ENCODE data around the gene ANKS1A.

DNA sequence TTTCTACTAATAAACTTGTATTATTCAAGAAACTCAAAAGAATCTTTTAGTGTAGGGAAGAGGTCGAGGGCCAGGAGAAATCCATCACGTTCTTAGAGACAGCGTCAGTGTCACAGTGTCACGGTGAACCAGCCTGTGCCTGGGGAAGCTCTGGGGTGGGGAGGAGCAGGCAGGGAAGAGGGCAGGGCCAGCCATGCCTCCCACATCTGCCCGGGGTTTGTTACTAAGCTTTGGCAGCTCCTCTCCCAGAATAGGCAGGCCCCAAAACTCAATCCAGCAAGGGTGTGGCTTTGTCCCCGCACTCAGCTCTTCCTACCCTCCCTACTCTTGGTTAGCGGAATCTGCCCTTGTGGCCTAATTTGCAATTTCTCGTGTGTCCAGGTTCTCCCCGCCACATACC is 179.2 kb downstream of the ANKS1A start:
- TF ChIP-seq, protein P1, sequence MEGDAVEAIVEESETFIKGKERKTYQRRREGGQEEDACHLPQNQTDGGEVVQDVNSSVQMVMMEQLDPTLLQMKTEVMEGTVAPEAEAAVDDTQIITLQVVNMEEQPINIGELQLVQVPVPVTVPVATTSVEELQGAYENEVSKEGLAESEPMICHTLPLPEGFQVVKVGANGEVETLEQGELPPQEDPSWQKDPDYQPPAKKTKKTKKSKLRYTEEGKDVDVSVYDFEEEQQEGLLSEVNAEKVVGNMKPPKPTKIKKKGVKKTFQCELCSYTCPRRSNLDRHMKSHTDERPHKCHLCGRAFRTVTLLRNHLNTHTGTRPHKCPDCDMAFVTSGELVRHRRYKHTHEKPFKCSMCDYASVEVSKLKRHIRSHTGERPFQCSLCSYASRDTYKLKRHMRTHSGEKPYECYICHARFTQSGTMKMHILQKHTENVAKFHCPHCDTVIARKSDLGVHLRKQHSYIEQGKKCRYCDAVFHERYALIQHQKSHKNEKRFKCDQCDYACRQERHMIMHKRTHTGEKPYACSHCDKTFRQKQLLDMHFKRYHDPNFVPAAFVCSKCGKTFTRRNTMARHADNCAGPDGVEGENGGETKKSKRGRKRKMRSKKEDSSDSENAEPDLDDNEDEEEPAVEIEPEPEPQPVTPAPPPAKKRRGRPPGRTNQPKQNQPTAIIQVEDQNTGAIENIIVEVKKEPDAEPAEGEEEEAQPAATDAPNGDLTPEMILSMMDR (conservative IDR thresholded peaks at IDR 0.05), result no peak
- no peak for TF ChIP-seq EZH2 (IDR thresholded peaks at IDR 0.05; ENCODE audit: low read depth)

Measured in PC-9 (cell line).